ENCODE results near the gene PTPN21.

PTPN21 gene

DNA sequence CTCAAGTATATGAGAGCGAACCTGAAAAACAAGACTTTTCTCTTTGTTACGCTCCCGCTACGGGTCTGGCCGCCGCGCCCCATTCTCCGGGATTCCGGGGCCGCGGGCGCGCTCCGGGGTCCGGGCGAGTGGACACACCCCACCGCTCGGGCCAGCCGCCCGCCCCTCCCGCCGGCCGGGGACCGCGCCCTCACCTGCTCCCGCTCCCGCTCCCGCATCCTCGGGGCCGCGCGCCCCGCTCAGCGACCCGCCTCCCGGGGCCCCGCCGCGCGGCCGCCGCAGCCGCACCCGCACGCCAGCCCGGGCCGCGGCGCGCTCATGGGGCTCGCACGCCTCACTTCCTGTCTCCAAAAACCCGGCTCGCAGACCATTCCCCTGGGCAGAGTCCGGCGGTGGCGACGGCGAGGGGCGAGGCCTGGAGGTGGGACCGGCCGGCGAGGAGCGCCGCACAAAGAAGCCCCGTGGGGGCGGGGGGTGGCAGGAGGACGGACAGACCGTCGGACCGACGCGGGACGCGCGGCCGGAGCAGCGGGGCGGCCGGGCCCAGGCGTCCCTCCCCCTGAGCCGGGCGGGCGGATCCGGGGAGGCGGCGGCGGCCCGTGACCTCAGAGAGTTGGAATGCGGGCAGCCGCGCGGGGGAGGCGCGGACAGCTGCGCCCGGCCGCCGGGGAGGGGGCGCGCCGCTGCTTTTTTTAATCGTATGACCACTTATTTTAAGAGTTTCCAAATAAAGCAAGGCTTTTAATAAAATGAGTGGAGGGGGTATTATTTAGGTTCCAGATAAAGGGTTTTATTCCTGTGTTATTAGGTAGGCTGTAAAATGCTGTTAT, at the start of gene PTPN21:
TSS of gene PTPN21 (minus strand) at position 551 of the 830 bp plus-strand sequence. CDS start 4,590 bp downstream, outside the sequence.
- DNase-seq: peak; percentile 87

DNA sequence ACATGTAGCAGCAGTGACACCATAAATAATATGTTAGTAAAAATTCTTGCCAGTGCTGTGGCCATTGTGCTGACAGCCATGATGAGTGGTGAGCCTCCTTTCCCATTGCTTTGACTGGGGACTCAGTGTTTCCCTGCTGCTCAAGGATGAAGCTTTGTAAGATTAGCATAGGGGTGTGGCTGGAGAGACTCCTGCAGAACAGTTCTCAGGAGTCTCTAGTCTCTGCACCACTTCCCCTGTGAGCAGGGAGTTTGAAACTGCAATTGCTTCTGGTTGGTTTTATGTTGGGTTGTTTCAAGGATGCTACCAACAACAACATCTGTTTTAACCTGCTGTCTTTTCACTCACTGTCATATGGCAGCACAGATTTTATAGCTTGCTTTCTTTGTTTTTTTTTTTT, 49.4 kb upstream of the PTPN21 start:
- DNase-seq: no peak

DNA sequence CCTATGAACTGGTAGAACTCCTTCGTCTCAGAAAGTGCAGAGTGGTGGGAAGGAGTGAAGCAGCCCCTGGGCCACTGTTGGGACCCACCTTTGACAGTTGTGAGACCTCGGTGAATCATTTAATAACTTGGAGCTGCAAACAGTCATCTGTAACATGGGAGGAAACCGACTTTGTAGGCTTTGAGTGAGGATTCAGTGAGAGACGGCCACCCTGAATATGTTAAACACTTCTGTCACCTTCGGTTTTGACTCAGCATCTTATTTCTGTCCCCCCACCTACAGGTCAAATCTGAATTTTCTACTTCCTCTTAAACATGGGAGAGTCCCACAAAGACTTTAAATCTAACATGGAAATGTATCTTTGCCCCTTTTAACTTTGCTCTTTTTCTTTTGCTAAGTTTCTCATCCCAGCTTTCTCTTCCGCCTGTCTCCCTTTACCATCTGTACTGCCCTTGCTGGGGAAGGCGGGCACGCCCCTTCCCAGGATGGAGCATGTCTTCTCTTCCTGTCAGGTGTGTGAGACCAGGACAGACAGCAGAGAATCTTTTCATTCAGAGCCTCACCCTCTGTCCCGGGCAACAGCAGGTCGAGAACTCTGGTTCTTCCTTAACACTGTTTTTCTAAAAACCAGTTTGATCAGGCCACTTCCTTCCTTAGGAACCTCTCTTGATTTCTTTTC, 45.1 kb upstream of the PTPN21 start:
- no peak for DNase-seq

DNA sequence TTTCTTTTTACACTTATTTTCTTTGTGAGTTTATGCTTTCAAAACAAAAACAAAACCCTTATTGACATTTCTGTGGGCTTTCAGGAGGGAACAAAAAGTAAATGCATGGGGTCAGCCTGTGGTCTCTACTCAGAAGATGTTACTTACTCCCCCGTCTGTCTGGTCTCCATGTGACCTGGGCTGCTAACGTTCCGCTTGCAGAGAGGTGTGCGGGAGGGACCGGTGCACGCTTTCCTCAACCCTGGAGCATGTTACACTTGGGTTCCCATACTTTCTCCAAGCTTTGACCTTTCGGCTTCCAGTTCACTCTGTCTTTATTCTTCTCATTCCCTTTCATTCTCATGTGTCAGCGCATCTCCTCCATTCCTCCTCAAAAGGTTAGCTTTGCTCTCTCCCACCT, 44.5 kb upstream of the PTPN21 start:
- no peak for DNase-seq

DNA sequence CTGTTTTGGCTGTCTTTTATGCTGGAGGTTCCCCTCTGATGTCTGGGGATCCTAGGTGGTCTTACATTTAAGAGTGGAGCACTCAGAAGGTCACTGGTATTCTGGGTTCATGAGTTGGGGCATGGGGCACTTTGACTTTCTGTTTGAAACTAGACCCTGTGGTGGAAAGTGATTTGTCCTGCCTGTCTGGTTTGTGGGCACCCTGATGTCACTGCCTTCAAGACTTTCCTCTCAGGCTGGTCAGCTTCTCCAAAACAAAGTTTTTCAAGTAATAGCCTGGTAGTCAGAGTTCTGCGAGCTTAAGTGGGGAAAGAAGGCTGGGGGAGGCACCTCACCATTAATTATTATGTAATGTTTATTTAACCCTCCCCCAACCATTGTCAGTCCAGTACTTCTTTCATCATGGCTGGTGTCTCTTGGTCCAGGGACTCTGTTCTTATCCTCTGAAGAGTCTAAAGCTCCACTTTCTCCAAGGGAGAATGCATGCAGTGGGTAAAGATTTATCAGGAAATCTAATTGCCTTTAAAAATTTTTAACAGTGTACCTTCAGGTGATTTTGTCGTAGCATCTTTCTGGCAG, 43.4 kb upstream of the PTPN21 start:
- DNase-seq: no peak

DNA sequence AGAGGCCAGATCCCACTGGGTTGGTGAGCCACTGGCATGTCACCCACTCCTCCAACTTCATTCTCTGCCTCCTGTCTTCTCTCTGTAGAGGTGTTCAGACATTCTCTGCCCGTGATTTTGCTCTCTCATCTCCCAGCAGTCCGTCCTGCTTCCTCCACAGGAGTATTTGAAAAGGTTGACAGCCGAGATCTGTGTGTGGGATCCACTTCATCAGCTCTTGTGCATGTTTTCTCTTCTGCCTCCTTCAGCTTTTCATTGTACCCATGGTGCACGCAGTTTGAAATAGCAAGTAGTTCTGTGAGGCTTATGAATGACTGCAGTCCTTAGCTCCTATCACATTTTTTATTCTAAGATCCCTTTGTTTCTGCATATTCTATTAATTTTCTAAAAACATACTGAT, 42.8 kb upstream of the PTPN21 start:
- DNase-seq: no peak

DNA sequence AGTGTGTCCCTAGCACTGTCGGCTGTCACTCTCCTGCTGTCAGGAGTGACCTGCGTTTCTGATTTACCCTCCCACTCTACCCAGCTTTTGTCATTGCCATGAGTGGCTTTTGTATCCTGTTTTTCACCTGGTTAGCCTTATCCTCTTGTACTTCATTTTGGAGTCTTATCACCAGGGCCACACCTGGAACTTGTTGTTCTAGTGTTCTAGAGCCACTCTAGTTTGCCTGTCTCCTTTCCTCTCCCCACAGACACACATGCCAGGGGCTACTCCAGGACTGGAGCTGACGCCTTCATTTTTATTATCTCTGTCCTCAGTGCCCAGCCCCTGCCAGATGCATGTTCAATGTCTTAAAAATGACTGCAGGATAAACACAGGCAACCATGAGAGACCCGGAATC, 42.2 kb upstream of the PTPN21 start:
- no peak for DNase-seq

DNA sequence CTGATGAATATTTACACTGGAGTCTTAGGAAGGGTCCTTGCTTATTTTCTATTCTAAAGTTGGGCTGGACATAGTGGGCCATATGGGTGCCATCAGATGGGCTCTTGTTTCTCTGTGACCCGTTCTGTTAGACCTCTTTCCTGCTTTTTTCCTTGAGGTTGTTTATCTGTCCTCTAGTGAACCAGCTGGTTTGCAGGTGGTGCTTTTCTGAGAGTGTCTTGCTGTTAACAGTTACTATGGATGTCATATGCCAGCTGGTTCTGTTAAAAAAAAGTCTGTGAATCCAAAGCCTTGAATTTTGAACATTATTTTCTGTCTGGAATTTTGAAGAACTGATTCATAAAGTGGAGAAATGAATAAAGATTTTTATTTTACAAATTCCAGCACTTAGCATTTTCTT, 37.2 kb upstream of the PTPN21 start:
- DNase-seq: no peak

DNA sequence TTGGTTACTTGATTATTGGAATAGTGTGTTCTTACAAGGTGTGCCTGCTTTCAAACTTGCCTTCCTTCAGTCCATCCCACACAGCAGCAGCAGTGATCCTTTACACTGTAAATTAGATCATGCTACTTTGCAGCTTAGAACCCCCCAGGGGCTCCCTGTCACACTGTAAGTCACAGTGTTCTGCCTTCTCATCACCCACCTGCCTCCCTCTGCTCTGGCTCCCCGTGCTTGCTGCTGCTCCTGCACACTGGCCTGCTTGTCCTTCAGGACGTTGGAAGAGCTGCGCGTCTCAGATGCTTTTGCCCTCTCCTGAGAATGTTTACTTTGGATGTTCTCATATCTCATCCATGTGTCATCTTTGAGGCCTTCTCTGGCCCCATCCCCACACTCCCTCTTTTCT, 35.4 kb upstream of the PTPN21 start:
- DNase-seq: no peak

DNA sequence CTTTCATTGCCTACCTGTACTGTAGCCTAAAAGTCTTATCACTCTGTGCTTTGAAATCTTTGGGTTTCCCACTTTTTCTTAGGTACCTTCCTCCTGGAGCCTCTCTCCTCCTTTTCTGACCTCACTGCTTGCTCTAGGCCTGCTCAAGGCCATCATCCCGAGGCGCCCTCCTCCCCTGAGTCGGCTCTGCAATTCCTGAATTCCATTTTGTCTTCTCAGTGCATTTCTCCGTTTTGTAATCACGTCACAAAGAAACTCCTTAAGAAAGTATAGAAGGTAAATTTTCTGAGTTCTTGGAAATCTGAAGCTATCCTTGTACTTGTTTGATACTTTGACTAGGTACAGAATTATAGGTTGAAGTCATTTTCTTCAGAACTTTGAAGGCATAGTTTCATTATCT, 33.3 kb upstream of the PTPN21 start:
- DNase-seq: no peak

DNA sequence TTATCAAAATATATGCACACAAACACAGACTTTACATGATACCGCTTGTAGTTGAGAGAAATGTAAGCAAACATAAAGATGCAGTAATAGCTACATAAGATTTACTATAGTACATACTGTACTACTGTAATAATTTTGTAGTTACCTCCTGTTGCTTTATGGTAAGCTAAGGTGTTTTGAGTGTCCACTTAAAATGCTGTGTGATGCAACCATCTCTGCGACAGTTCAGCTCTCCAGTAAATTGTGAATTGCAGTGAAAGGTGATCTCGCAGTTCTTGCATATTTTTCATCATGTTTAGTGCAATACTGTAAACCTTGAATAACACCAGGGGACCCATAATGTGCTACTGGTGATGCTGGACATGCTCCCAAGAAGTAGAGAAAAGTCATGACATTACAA, 29.6 kb upstream of the PTPN21 start:
- no peak for DNase-seq

DNA sequence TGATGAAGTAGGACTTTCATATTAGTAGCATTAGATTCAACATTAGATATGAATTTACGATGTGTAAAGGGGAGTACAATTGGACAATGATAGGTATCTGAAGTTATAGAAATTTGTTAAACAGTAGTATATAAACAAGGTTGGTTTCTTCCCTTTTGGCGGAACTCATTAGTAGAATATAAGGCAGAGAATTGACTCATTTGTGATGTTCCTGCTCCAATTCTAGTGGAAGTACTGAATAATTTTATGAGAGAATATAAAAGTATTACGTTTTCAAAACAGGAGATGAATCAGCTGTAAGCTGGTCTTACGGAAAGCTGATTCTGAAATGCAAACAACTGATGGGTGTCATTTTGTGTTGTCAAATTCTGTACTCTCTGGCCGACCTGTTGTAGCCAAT, 21.4 kb upstream of the PTPN21 start:
- DNase-seq: no peak

DNA sequence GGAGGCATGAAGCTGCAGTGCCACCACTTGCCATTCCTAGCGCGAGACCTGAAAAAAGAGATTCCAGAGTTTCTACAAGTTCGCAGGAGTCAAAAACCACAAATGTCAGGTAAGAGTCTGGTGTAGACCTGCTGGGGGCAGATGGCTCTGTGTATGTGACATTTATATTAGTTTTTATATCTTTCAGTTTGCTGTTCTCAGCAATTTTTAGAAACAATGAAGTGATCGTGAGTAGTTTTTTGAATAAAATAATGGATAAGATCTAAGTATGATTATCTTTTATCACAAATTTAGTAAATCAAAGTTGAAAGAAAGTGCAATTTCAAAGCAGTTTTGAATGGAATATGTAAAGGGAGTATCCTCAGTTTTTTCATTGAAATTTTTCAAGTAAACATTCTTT, 17.3 kb upstream of the PTPN21 start:
- DNase-seq: no peak

DNA sequence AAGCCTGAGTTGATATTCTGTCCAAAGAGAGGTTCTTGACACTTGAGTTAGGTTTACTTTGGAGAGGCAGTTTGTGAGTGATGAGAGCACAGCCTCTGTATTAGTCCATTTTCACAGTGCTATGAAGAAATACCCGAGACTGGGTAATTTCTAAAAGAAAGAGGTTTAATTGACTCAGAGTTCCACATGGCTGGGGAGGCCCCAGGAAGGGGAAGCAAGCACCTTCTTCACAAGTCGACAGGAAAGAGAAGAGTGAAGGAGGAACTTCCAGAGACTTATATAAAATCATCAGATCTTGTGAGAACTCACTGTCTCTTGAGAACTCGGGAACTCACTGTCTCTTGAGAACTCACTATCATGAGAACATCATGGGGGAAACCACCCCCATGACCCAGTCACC, 13.4 kb upstream of the PTPN21 start:
- DNase-seq: no peak

DNA sequence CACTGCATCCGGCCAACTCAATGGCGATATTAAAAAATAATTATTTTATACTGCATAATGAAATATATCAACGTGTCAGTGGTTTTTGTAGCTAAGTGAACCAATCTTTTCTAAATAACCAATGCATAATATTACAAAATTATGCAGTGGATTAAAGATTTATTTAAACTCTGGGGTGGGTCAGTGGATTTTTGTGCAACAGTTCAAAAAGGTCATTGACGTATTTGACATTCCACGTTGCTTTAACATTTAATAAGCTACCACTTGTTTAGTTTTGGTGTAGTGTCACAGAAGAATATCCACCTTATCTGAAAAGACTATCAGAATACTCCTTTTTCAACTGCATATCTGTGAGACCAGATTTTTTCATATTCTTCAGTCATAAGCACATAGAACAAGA, 10.6 kb upstream of the PTPN21 start:
- no peak for DNase-seq

DNA sequence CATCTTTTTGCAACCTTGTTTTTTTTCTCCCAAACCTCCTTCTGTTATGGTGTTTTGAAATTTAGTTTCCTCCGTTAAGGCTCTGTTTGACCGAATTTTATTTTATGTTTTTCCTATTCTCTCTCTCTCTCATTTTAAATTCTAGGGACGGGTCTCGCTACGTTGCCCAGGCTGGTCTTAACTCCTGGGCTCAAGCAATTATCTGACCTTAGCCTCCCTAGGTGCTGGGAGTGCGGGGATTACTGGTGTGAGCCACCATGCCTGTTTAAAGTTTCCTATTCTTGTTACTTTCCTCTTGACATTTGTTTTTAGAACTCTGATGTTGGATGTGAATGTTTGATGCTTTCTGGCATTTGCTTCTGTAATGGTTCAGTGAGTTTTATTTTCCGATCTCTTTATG, 9.0 kb upstream of the PTPN21 start:
- no peak for DNase-seq

DNA sequence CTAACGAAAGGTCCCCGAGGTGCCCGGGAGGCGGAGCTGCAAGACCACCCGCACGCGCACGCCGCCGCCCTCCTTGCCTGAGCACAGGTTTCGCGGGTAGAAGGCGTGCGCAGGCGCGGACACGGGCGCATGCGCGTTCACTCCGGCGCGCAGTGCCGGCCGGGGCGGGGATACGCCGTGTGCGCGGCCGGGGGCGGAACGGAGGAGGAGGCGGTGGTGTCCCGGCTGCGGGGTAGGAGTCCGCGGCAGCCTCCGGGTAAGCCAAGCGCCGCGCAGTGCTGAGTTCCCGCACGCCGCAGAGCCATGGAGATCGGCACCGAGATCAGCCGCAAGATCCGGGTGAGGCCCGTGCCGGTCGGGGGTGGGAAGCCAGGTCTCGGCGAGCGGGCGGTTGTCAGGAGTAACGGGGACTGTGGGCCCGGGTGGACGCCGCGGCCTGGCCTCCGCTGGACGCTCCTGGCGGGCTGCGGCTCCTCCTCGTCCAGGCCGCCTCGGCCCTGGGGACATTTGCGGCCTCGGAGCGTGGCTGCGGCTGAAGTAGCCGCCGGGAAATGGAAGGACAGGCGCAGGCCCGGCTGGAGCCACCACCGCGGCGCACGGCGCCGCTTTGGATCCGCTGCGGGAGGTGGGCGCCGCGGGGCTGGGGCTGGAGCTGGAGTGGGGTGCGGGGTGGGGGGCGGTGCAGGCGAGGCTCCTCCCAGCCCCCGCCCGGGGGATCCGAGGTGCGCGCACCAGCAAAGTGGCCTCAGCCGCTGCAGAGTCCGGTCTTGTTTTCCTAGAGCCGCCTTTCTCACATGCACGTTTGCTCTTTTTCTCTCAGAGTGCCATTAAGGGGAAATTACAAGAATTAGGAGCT, 8.3 kb upstream of the PTPN21 start, which contains the start of gene ZC3H14:
TSS of gene ZC3H14 (plus strand) at position 207 of the 856 bp plus-strand sequence. CDS start at position 304, 97 bp downstream.
- peak; percentile 93 for DNase-seq

DNA sequence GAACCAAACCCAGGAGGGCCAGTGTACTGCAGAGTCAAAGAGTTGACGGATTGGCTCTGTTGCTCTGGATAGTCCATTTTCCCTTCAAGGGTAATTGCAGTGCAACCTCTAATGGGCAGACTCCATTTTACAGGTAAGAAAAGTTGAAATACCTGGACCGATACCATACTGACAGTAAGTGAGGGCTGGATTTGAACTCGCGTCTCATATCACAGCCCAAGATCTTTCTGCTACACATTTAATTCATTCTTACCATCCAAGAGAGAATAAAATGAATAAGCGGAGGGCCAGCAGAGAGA, 7.7 kb upstream of the PTPN21 start:
- DNase-seq: no peak

DNA sequence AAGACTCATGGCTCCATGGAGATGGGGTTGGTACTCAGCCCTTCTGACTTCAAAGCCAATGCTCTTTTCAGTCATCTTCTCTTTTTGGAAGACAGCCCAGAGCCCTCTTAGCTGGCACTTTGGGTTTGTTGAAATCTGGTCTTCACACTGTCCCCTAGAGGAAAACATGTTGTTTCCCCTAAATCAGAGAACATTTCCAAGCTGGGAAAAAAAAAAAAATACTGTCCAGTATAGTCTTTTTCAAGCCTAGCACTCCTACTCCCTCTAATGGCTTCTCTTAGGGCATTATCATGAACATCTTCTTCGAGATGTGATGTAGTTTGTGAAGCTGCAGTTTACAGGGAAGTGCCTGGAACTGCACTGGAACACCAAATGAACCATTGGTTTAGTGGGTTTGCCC, 5.0 kb upstream of the PTPN21 start:
- DNase-seq: no peak

DNA sequence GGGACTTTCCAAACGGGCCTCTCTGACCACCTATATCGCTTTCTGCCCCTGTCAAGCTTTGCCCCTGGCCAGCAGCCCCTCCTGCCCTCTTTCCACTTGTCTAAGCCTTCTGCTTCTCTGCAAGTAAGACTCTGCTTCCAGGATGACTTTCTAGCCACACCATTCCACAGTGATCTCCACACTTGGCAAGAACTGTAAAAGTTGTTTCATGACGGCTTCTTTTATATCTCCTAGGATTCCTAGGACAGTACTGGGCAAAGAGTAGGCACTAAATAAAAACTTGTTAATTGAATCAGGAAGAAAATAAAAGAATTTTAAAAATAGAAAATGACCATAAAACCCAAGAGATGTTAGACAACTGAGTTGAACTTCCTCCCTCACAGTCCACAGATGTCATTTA, 1.8 kb upstream of the PTPN21 start:
- DNase-seq: no peak

DNA sequence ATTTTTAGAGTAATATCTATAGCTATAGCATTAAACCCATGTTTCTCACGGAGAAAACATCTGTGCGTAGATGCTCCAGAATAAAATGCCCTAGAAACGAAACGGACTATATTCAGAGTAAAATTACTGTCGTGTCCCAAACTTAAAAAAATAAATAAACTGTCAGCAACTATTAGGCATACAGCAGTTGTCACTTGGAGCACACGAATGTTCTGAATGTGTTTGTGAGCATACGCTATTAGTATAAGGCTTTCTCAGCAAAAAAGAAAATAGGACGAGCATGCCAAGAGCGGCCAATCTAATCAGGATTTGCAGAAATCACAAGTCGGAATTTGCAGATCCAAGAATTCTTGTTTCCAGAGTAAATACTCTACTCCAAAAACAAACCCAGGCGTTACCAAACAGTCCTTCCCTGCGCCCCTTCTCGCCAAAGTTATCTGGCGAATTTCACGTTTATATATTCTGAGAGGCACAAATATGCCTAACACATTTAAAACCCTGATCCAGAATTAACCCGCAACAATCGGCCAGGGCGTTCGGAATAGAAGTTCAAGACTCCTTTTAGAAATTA, 836 bp downstream of the PTPN21 start:
- no peak for DNase-seq

DNA sequence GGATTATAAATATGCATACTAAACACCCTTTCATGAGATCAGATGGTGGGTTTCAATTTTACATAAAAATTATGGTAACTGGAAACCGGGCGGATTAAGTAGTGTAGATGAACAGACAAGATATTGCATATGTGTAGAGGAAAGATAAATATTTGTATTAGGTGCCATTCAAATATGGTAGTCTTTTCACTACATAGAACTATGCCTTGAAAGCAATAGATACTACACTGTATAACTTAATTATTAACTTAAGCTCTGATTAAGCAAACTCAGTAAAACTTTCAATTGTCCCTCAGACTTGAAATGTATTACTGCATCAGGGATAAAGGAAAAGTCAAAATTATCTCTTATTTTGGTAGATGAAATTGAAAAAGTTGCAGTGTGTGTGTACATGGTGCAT, 1.9 kb downstream of the PTPN21 start:
- no peak for DNase-seq

DNA sequence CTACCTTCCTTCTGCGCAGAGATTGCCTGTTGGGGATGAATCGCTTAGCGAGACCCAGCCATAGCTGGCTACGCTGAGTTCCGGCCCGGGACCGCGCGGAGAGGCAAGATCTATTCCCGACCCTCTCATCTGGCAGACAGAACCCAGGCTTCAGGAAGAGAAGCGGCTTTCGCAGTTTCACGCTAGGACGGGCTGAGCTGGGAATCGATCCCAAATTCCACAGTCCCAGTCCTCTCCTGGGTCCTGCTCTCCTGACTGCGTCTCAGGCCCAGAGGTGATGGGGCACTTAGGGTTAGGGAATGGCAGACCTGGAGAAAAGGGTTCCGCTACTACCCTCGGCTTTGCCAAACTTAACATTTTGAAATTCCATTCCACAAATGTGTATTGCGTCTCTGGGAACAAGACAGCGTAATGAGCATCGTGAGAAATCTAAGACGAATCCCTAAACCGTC, 2.8 kb downstream of the PTPN21 start:
- peak; percentile 60 for DNase-seq
